Endothelial cell of umbilical vein (primary cell): ENCODE measurements around the gene FGF12. TPM values are rescaled to one million over a fixed set of nuclear protein-coding genes. Genes with fewer than 3 reads are reported as not detected.
A peak's percentile ranks its signal among the peaks of the same experiment; 100 is the strongest.

Source experiments
- BruUV-seq: library from RNA; stranded (reverse); fragments of 400-500 nt; replicated peaks from 2 replicates; lab custom pipeline; 2021; lab: Mats Ljungman, UMichigan
- CTCF ChIA-PET: fragments of 300-600, 350-600 bp; sonication (Branson Sonifier 250); formaldehyde crosslinking; loops from one replicate; lab custom pipeline; 2021; ENCODE audit warnings: antibody characterized with exemption, inconsistent platforms; lab: Charles Lee
- POLR2A ChIA-PET: fragments of 300-600, 350-600 bp; sonication (Branson Sonifier 250); formaldehyde crosslinking; loops from one replicate; lab custom pipeline; 2021; ENCODE audit warnings: antibody characterized with exemption, inconsistent platforms; lab: Charles Lee
- DNase-seq: peaks from one replicate; pipeline ENCODE4 v3.0.0-alpha.2; 2011; ENCODE audit warnings: low read depth, low spot score
- FAIRE-seq: peaks from 2 replicates; lab custom pipeline; 2011; peaks lifted over from hg19 to GRCh38; lab: Jason Lieb, UNC
- H2AFZ ChIP-seq: 2 replicates; pipeline ENCODE4 v1.6.0; 2012; ENCODE audit warnings: low read depth, low read length, control low read depth, inconsistent platforms
- H3K27ac ChIP-seq: 2 replicates; pipeline ENCODE4 v1.5.1; 2011; ENCODE audit warnings: low read depth, mild to moderate bottlenecking, control low read depth, low read length, moderate library complexity; ENCODE audit not compliant: insufficient read depth
- H3K27me3 ChIP-seq, 2 experiments: 2 replicates each; pipeline versions ENCODE4 v1.6.0 to v1.6.1; 2011; ENCODE audit warnings: low read length in 2 of 2, mixed read lengths in 1 of 2; ENCODE audit not compliant: control insufficient read depth in 2 of 2, insufficient read depth in 2 of 2
- H3K36me3 ChIP-seq, 2 experiments: 2 replicates in 1 of 2; 3 replicates in 1 of 2; pipeline ENCODE4 v1.5.1; 2011; ENCODE audit warnings: low read length in 2 of 2, mild to moderate bottlenecking in 1 of 2, moderate library complexity in 1 of 2; ENCODE audit not compliant: control insufficient read depth in 2 of 2, insufficient read depth in 2 of 2; ENCODE audit errors: extremely low read depth in 1 of 2
- H3K4me1 ChIP-seq: 3 replicates; pipeline ENCODE4 v1.5.1; 2011; ENCODE audit warnings: mild to moderate bottlenecking, low read length; ENCODE audit not compliant: control insufficient read depth, insufficient read depth; ENCODE audit errors: extremely low read depth
- H3K4me2 ChIP-seq: 2 replicates; pipeline ENCODE4 v1.6.1; 2011; ENCODE audit warnings: low read length, control low read depth, mixed read lengths; ENCODE audit not compliant: insufficient read depth
- H3K4me3 ChIP-seq, 3 experiments: fragments of 200-600 bp in 1 of 3; sonication (generic), shearing (Covaris generic) in 1 of 3; replicated peaks in 1 of 3; 2 replicates each; pipeline ENCODE4 v1.5.1; 2011 to 2016; ENCODE audit warnings: control low read depth in 3 of 3, low read length in 3 of 3, mild to moderate bottlenecking in 2 of 3, inconsistent platforms in 1 of 3, low read depth in 1 of 3, moderate library complexity in 1 of 3; ENCODE audit not compliant: insufficient read depth in 1 of 3
- H3K79me2 ChIP-seq: 2 replicates; pipeline ENCODE4 v1.6.0; 2012; ENCODE audit warnings: low read length, inconsistent platforms; ENCODE audit not compliant: control insufficient read depth, insufficient read depth
- H3K9ac ChIP-seq: replicated peaks from 2 replicates; pipeline ENCODE3; 2011; ENCODE audit warnings: low read length, control low read depth; ENCODE audit not compliant: insufficient read depth; ENCODE audit errors: extremely low read depth
- H3K9me1 ChIP-seq: replicated peaks from 3 replicates; pipeline ENCODE4 v1.6.0; 2011; ENCODE audit warnings: mild to moderate bottlenecking, low read length; ENCODE audit not compliant: control insufficient read depth, insufficient read depth; ENCODE audit errors: extremely low read depth
- H3K9me3 ChIP-seq: replicated peaks from 2 replicates; pipeline ENCODE4 v1.5.1; 2012; ENCODE audit warnings: low read length, inconsistent platforms; ENCODE audit not compliant: control insufficient read depth, insufficient read depth
- H4K20me1 ChIP-seq: replicated peaks from 2 replicates; pipeline ENCODE3; 2011; ENCODE audit warnings: mild to moderate bottlenecking, low read length; ENCODE audit not compliant: control insufficient read depth, insufficient read depth; ENCODE audit errors: extremely low read depth
- CTCF ChIP-seq, 2 donors: IDR thresholded peaks; 1 replicate in 1 of 2; 2 replicates in 1 of 2; pipeline ENCODE4 v1.5.1; 2011; ENCODE audit warnings: low read length in 2 of 2, mild to moderate bottlenecking in 2 of 2, moderate library complexity in 2 of 2, control low read depth in 1 of 2, inconsistent platforms in 1 of 2, low read depth in 1 of 2; ENCODE audit not compliant: insufficient read depth in 1 of 2; ENCODE audit errors: extremely low read depth in 1 of 2
- EZH2 ChIP-seq: IDR thresholded peaks from 2 replicates; pipeline ENCODE4 v1.6.1; 2012; ENCODE audit warnings: borderline replicate concordance, low read depth, mild to moderate bottlenecking, moderate library complexity, low read length, inconsistent platforms; ENCODE audit not compliant: severe bottlenecking
- FOS ChIP-seq: IDR thresholded peaks from 2 replicates; pipeline ENCODE4 v1.6.1; 2011; ENCODE audit warnings: mild to moderate bottlenecking, low read length, moderate library complexity, borderline replicate concordance; ENCODE audit not compliant: insufficient read depth
- GATA2 ChIP-seq: IDR thresholded peaks from 2 replicates; pipeline ENCODE4 v1.7.0; 2011; ENCODE audit warnings: low read depth, mild to moderate bottlenecking, moderate library complexity, mixed read lengths, low read length; ENCODE audit not compliant: insufficient read length, insufficient read depth
- JUN ChIP-seq: IDR thresholded peaks from 2 replicates; pipeline ENCODE4 v1.6.1; 2011; ENCODE audit warnings: borderline replicate concordance, low read depth; ENCODE audit not compliant: insufficient read length, insufficient read depth
- MAX ChIP-seq: IDR thresholded peaks from 2 replicates; pipeline ENCODE4 v1.6.1; 2011; ENCODE audit not compliant: insufficient read depth, insufficient read length
- MYC ChIP-seq: IDR thresholded peaks from one replicate; pipeline ENCODE4 v1.6.1; 2011; ENCODE audit warnings: mild to moderate bottlenecking, low read depth, low read length
- POLR2A ChIP-seq: IDR thresholded peaks from 2 replicates; pipeline ENCODE4 v1.6.1; 2012; ENCODE audit warnings: low read depth, mild to moderate bottlenecking, control low read depth, low read length
- POLR2AphosphoS5 ChIP-seq: IDR thresholded peaks from 2 replicates; pipeline ENCODE4 v1.6.1; 2012; ENCODE audit warnings: low read depth, mild to moderate bottlenecking, control low read depth, low read length, moderate library complexity; ENCODE audit not compliant: insufficient read depth
- dilution Hi-C: fragments of 300-500 bp; cut with MboI; formaldehyde crosslinking; loops from one replicate; pipeline ENCODE4 v1.15.0; 2019; ENCODE audit warnings: low sequenced_read_pairs; ENCODE audit not compliant: extremely low pct_ligation_motif_present
- intact Hi-C: fragments of 100-400 bp; cut with micrococcal nuclease; formaldehyde crosslinking; loops from one replicate; pipeline ENCODE4 v1.10.0; 2022
- polyA plus RNA-seq, 4 experiments: library from polyadenylated mRNA; depleted of rRNA in 3 of 4; stranded (reverse) in 3 of 4; unstranded in 1 of 4; fragments of >200 nt; gene quantifications; 2 replicates each; pipeline versions ENCODE4 v1.2.1 to v1.2.3, GENCODE V29; 2011 to 2012; ENCODE audit warnings: missing spikeins in 1 of 4
- total RNA-seq: library from RNA; stranded (reverse); gene quantifications from 2 replicates; pipeline ENCODE4 v1.2.3, GENCODE V29; 2021

FGF12 gene
- total and polyA plus RNA-seq, 2 donors (not counting 3 experiments of a cell fraction or from before 2014, with no cell fraction given) = 0.72 to 2.5 TPM

- intact Hi-C loops = loop anchor here (2.0 to 10.0 kb wide), 4 partner anchors 56 to 1042 kb away; no protein-coding TSS in a partner anchor
Observed at GRCh38 chr3:192186498-192186897, 540.8 kb downstream of the FGF12 start.

More at GRCh38 chr3:192186498-192186897, 540.8 kb downstream of the FGF12 start:
- Histone ChIP-seq H4K20me1 (no peaks in the 10 kb centered on the region), H3K79me2 (no peaks in the 10 kb centered on the region), H3K27ac (peak overlapping the region; percentile 18), H3K27me3 (no peaks in the 10 kb centered on the region), H3K9me1 (no peaks in the 10 kb centered on the region), H3K4me3 (no peak overlapping the region), H3K4me1 (peaks cover 13% of the 10 kb centered on the region), H3K36me3 (no peaks in the 10 kb centered on the region), H3K9ac (no peak overlapping the region), H2AFZ (peak overlapping the region; percentile 36), H3K9me3 (no peaks in the 10 kb centered on the region), H3K4me2 (peak overlapping the region; percentile 64)
- dilution Hi-C loops = no loop called here
- CTCF ChIA-PET = interaction anchor here (1.1 to 4.5 kb wide), 11 partner anchors 7 to 1304 kb away, joined by 3 to 101 read pairs (median 6); no protein-coding TSS in a partner anchor
- TF ChIP-seq JUN (peak; percentile 57), CTCF (IDR thresholded peaks at IDR 0.05; ENCODE audit: extremely low read depth in 1 of 2, insufficient read depth in 1 of 2, low read depth in 1 of 2, low read length in 2 of 2) (no peak), GATA2 (peak; percentile 19), POLR2AphosphoS5 (no peak), MYC (no peak), EZH2 (no peak), POLR2A (no peak), MAX (no peak), FOS (peak; percentile 81)
- FAIRE-seq (peak; percentile 83), DNase-seq (peak; percentile 59)
- no TSS peak for BruUV-seq
- POLR2A ChIA-PET = no interaction called here
